GM12872 (cell line): ENCODE measurements around the gene ROCK1.

Experiments used
- CTCF ChIP-seq: IDR thresholded peaks from 3 replicates; pipeline ENCODE4 v1.5.1; 2011; ENCODE audit warnings: low read depth, mild to moderate bottlenecking, low read length, moderate library complexity; ENCODE audit not compliant: insufficient read depth

Gene ROCK1

GRCh38 chr18:21051620-21052019, 60.0 kb downstream of the ROCK1 start:
- no peak for TF ChIP-seq CTCF

- TF ChIP-seq CTCF: no peak
Observed at GRCh38 chr18:21049306-21049705, 62.3 kb downstream of the ROCK1 start.

- TF ChIP-seq CTCF: no peak
Observed at GRCh38 chr18:21047126-21047525, 64.5 kb downstream of the ROCK1 start.

GRCh38 chr18:21040466-21040865, 71.1 kb downstream of the ROCK1 start:
- TF ChIP-seq CTCF: no peak

- no peak for TF ChIP-seq CTCF
Observed at GRCh38 chr18:21038201-21038600, 73.4 kb downstream of the ROCK1 start.

- TF ChIP-seq CTCF: no peak
Observed at GRCh38 chr18:21031845-21032244, 79.8 kb downstream of the ROCK1 start.

- no peak for TF ChIP-seq CTCF
Observed at GRCh38 chr18:21012308-21012707, 99.3 kb downstream of the ROCK1 start.

GRCh38 chr18:21004726-21005125, 106.9 kb downstream of the ROCK1 start:
- no peak for TF ChIP-seq CTCF
